Skin epidermis (tissue), 12 donors: ENCODE measurements around the gene TACC2.
"Not testable (repeated sequence)": the region's sequence is repeated elsewhere in the genome, so short reads cannot be mapped to it uniquely, and the experiment has no call there.

ENCODE experiments used
- H3K27ac ChIP-seq, 21 experiments: fragments of 200-600 bp; sonication (generic) in 11 of 21; one replicate each; pipeline ENCODE4 v1.5.0; 2020; ENCODE audit warnings: mild to moderate bottlenecking in 3 of 21, inconsistent platforms in 2 of 21, moderate library complexity in 2 of 21
- H3K4me3 ChIP-seq, 7 experiments: fragments of 200-600 bp; sonication (generic) in 2 of 7; one replicate each; pipeline ENCODE4 v1.5.0; 2020; ENCODE audit warnings: inconsistent platforms in 2 of 7, mild to moderate bottlenecking in 2 of 7, moderate library complexity in 1 of 7

TACC2 gene

DNA sequence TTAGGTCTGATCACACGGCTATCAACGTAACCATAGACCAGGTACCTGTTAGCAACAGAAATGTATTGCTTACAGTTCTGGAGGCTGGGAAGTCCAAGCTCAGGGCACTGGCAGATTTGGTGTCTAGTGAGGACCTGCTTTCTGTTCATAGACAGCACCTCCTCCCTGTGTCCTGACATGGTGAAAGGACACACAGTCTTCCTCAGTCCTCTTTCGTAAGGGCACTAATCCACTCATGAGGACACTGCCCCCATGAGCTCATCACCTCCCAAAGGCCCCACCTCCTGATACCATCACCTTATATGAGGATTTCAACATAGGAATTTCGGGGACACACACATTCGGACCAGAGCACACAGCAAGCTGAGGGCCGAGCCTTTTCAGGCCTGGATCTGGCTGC is 210.7 kb downstream of the TACC2 start:
- no peak overlapping the region for H3K27ac ChIP-seq
- H3K4me3 ChIP-seq, result no peak overlapping the region

GRCh38 chr10:122201401-122201800 is 212.4 kb downstream of the TACC2 start:
- H3K27ac ChIP-seq, result no peak overlapping the region

DNA sequence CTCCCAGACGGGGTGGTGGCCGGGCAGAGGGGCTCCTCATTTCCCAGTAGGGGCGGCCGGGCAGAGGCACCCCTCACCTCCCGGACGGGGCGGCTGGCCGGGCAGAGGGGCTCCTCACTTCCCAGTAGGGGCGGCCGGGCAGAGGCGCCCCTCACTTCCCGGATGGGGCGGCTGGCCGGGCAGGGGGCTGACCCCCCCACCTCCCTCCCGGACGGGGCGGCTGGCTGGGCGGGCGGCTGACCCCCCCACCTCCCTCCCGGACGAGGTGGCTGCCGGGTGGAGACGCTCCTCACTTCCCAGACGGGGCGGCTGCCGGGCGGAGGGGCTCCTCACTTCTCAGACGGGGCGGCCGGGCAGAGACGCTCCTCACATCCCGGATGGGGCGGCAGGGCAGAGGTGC is 214.2 kb downstream of the TACC2 start:
- H3K4me3 ChIP-seq, H3K27ac ChIP-seq: not testable (repeated sequence)

More at GRCh38 chr10:122201401-122201800, 212.4 kb downstream of the TACC2 start:
- no peak overlapping the region for H3K4me3 ChIP-seq

DNA sequence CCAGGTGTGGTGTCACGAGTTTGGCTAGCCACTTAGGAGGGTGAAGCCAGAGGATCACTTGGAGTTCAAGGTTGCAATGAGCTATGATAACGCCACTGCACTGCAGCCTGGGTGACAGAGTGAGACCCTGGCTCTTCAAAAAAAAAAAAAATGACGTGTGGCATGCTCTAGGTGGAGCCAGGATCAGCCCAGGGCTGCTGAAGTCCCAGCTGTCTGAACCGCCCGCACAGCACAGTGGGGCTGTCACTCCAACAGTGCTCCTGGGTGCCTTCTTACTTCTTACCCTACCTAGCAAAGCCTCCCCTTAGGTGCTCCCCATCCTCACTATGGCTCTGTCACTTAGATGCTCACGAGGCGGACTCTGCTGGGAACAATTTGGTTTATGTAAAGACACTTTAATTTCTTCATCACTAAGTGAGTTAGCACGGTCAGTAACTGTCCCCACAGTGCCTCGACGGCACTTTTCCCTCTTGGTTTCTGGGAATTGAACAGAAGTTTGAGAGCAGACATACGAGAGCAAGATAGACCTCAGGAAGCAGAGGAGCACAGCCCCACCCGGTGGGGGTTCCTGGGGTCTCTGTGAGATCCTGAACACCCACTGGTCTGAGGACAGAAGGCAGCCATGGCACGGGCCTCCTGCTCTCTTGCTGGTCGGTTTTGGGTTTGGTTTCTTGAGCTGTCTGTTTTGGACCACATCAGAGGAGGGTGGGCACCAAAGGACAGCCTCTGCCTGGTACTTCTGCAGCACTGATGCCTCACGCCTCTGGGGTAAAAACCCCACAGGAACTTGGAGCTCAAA is 215.9 kb downstream of the TACC2 start:
- Histone ChIP-seq H3K27ac (no peak overlapping the region), H3K4me3 (no peak overlapping the region)

DNA sequence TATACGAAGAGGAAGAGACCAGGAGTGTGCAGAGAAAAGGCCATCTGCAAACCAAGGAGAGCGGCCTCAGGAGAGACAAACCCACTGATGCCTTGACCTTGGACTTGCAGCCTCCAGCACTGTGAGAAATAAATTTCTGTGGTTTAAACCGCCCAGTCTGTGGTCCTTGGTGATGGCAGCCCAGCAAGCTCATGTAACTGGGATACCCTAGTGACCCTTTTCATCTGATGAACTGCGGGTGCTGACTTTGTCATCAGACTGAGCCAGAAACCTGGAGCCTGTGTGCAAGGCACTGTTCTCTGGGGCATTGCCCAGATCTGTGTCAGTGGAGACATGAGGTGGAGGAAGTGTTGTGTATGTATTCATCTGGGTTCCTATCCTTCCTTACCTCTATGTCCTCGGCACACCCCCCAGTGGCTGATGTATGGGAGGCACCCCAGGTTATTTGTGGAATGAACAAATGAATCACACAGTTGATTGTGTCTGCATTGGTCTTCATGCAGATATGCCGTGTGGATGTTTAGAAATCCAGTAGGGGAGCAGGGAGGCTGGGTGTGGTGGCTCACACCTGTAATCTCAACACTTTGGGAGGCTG is 217.6 kb downstream of the TACC2 start:
- no peak overlapping the region for H3K27ac ChIP-seq
- no peak overlapping the region for H3K4me3 ChIP-seq

- no peak overlapping the region for H3K27ac ChIP-seq
- no peak overlapping the region for H3K4me3 ChIP-seq
These were observed 218.2 kb downstream of the TACC2 start for GRCh38 chr10:122207163-122207562.

GRCh38 chr10:122207596-122207995 is 218.6 kb downstream of the TACC2 start:
- Histone ChIP-seq H3K4me3 (no peak overlapping the region), H3K27ac (no peak overlapping the region)

DNA sequence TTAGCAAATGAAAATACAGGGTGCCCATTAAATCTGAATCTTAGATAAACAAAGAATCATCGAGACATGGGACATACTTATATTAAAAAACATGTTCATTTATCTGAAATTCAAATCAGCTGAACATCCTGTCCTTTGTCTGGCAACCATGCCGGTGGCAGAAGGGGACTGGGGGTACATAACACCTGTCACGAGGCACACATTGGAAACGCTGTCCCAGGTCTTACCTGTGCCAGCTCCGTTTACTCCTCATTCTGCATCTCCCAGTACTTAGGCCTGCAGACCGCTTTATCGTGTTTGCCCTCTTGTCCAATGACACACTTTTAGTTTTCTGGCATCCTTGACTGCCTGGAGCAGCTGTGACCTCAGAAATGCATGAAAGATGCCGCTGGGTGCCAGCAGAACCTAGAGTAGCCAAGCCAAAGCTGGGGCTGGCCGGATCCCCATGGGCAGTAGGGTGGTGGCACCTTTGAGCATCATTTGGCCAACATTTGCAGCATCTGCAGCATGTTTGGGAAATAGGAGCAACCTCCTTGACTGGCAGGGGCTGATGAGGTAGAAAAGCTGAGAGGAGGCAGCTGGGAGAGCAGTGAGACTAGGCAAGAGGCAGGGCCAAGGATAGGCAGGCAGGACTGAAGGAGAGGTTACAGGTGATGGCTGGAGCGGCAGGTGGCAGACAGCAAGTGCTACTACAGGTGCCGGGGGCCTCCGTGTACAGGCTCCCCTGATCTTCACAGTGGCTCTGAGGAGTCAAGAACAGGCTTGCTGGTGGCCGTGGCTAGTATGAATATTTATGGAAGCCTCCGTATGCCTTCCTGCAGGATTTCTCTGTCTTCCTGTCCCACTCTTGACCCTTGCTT is 219.8 kb downstream of the TACC2 start:
- no peak overlapping the region for H3K4me3 ChIP-seq
- H3K27ac ChIP-seq, result peak overlapping the region in 1 of 21 experiments; percentile 31

DNA sequence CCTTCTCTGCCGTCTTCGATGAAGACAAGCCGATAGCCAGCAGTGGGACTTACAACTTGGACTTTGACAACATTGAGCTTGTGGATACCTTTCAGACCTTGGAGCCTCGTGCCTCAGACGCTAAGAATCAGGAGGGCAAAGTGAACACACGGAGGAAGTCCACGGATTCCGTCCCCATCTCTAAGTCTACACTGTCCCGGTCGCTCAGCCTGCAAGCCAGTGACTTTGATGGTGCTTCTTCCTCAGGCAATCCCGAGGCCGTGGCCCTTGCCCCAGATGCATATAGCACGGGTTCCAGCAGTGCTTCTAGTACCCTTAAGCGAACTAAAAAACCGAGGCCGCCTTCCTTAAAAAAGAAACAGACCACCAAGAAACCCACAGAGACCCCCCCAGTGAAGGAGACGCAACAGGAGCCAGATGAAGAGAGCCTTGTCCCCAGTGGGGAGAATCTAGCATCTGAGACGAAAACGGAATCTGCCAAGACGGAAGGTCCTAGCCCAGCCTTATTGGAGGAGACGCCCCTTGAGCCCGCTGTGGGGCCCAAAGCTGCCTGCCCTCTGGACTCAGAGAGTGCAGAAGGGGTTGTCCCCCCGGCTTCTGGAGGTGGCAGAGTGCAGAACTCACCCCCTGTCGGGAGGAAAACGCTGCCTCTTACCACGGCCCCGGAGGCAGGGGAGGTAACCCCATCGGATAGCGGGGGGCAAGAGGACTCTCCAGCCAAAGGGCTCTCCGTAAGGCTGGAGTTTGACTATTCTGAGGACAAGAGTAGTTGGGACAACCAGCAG is 221.7 kb downstream of the TACC2 start:
- no peak overlapping the region for H3K27ac ChIP-seq
- H3K4me3 ChIP-seq, result no peak overlapping the region

- Histone ChIP-seq H3K27ac (no peak overlapping the region), H3K4me3 (no peak overlapping the region)
These were observed 224.4 kb downstream of the TACC2 start for GRCh38 chr10:122213364-122213763.

DNA sequence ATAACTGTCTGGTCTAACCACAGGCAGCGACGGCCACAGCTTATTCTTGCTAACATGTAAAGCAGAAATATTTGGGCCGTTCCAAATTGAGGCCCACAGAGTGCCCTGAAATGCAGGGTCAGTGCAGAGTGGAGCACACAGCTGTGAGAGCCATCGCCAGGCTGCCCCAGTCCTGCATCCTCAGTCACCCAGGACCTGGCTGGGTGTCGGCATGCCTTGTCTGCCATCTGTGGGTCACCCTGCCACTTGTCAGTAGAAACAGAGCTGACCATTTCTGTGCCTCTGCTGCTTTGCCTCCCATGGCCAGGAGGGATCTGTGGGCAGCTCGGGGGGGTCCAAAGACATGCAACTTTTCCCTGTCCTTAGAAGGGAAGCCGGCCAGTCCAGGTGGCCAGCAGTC is 224.8 kb downstream of the TACC2 start:
- no peak overlapping the region for H3K27ac ChIP-seq

DNA sequence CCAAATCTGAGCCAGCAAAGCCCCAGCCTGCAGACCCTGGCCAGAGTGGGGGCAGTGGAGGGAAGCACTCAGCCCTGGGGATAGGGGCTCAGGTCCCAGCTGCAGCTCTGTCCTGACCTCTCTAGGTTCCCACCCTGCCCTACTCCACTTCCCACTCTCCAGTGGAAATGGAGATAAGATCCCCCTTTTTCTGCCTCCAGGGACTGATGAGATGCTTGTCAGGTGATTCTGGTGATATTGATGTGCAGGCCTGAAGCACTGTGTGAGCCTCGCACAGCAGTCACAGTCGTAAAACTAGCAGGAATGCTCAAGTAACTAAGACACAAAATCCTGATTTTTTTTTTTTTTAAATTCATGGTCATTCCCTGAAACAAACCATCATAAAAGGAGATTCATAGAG is 227.1 kb downstream of the TACC2 start:
- H3K27ac ChIP-seq, result no peak overlapping the region
- H3K4me3 ChIP-seq, result no peak overlapping the region

More for the DNA sequence above, 224.8 kb downstream of the TACC2 start:
- no peak overlapping the region for H3K4me3 ChIP-seq

DNA sequence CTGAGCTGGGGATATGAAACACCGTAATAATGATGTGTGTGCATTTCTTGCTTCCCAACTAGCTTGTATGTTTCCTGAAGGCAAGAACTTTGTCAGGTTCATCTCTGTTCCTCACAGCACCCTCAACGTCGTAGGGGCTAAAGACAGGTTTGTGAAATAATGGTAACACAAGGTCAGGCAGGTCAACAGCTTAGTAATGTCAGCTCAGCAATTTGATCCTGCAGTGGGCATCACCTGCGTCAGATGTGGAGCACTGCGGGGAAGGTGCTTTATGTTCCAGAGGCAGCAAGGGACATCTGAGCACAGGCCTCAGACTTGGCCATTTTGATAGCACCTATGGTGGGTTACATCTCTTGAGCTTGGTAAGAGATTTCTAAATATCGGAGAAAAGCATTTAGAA is 230.4 kb downstream of the TACC2 start:
- Histone ChIP-seq H3K27ac (no peak overlapping the region), H3K4me3 (no peak overlapping the region)

GRCh38 chr10:122220736-122221135 is 231.8 kb downstream of the TACC2 start:
- Histone ChIP-seq H3K4me3 (no peak overlapping the region), H3K27ac (no peak overlapping the region)

GRCh38 chr10:122221958-122222357 is 233.0 kb downstream of the TACC2 start:
- H3K4me3 ChIP-seq, result no peak overlapping the region
- no peak overlapping the region for H3K27ac ChIP-seq

GRCh38 chr10:122222638-122223037 is 233.7 kb downstream of the TACC2 start:
- no peak overlapping the region for H3K27ac ChIP-seq
- no peak overlapping the region for H3K4me3 ChIP-seq

GRCh38 chr10:122224159-122224558 is 235.2 kb downstream of the TACC2 start:
- H3K4me3 ChIP-seq, result no peak overlapping the region
- H3K27ac ChIP-seq, result no peak overlapping the region

- Histone ChIP-seq H3K4me3 (no peak overlapping the region), H3K27ac (no peak overlapping the region)
These were observed 236.4 kb downstream of the TACC2 start for GRCh38 chr10:122225330-122225729.

DNA sequence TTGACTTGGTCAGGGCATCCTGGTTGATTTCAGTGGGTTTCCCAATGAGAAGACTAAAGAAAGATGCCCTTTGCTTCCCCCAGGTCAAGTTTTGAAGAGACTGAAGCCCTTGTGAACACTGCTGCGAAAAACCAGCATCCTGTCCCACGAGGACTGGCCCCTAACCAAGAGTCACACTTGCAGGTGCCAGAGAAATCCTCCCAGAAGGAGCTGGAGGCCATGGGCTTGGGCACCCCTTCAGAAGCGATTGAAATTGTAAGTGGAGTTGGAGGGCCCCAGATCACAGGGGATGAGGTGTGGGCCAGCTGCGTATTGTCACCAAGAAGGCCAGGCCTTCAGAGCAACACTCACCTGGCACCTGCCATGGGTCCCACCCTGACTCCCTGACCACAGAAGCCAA is 238.8 kb downstream of the TACC2 start:
- no peak overlapping the region for H3K4me3 ChIP-seq
- no peak overlapping the region for H3K27ac ChIP-seq

DNA sequence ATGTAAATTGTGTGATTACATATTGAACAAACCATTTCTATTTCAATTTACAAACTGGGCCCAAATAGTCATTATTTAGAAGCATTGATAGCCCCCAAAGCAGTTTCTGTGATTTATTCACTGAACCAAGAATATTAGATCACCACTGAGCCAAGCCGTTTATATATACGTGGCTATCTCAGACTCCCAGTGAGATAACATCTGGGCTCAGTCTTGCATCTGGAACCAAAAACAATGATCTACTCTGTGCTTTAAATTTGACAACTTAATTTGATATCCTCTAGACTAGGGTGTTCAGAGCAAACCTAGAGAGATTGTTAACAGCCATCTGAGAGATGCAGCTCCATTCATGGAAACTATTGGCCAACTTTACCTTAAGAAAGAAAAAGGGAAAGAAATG is 240.7 kb downstream of the TACC2 start:
- Histone ChIP-seq H3K4me3 (no peak overlapping the region), H3K27ac (no peak overlapping the region)
